IMR-90 (cell line): Measurements from ENCODE around the gene INPP5B. TPM values are rescaled to one million over a fixed set of nuclear protein-coding genes. Genes with fewer than 3 reads are reported as not detected.

Experiments
- ATAC-seq: fragments of 200-7000 bp; cut with Tn5 transposase; 2 replicates; pipeline ENCODE4 v1.9.1; 2020; ENCODE audit warnings: low read depth, mild to moderate bottlenecking, moderate library complexity
- BruUV-seq: library from RNA; stranded (reverse); fragments of 400-500 nt; replicated peaks from 2 replicates; lab custom pipeline; 2021; lab: Mats Ljungman, UMichigan
- CTCF ChIA-PET: fragments of 300-600 bp; formaldehyde crosslinking; extraction: SDS; loops from one replicate; lab custom pipeline; 2021; ENCODE audit warnings: antibody characterized with exemption; lab: Yijun Ruan, JAX
- POLR2A ChIA-PET: fragments of 300-600 bp; sonication (Branson Sonifier 250); formaldehyde crosslinking; loops from one replicate; lab custom pipeline; 2022; ENCODE audit warnings: antibody characterized with exemption; ENCODE audit not compliant: unreplicated experiment; lab: Charles Lee
- DNase-seq: peaks from one replicate; pipeline ENCODE4 v3.0.0; 2013
- H2AFZ ChIP-seq: replicated peaks from 2 replicates; pipeline ENCODE3; 2013; ENCODE audit warnings: low read length, mild to moderate bottlenecking; ENCODE audit not compliant: poor library complexity
- H2AK5ac ChIP-seq: 2 replicates; pipeline ENCODE4 v1.6.1; 2013; ENCODE audit warnings: low read depth, low read length, inconsistent platforms
- H2AK9ac ChIP-seq: replicated peaks from 2 replicates; pipeline ENCODE3; 2013; ENCODE audit warnings: mild to moderate bottlenecking, low read depth, low read length, moderate library complexity; ENCODE audit not compliant: poor library complexity
- H2BK120ac ChIP-seq: 2 replicates; pipeline ENCODE4 v1.6.1; 2013; ENCODE audit warnings: low read depth, low read length, inconsistent platforms
- H2BK15ac ChIP-seq: 3 replicates; pipeline ENCODE4 v1.6.1; 2013; ENCODE audit warnings: low read depth, low read length, inconsistent platforms
- H2BK20ac ChIP-seq: 2 replicates; pipeline ENCODE4 v1.6.1; 2013; ENCODE audit warnings: low read depth, mild to moderate bottlenecking, inconsistent platforms, low read length, moderate library complexity
- H2BK5ac ChIP-seq: 2 replicates; pipeline ENCODE4 v1.6.1; 2013; ENCODE audit warnings: mild to moderate bottlenecking, low read depth, low read length, inconsistent platforms; ENCODE audit not compliant: poor library complexity, severe bottlenecking
- H3K14ac ChIP-seq: replicated peaks from 2 replicates; pipeline ENCODE4 v1.6.1; 2013; ENCODE audit warnings: low read depth, low read length, inconsistent platforms
- H3K18ac ChIP-seq: 2 replicates; pipeline ENCODE4 v1.6.1; 2013; ENCODE audit warnings: low read depth, low read length, control low read depth
- H3K23ac ChIP-seq: 2 replicates; pipeline ENCODE4 v1.6.1; 2013; ENCODE audit warnings: low read depth, low read length, inconsistent platforms
- H3K27ac ChIP-seq: 2 replicates; pipeline ENCODE4 v1.5.1; 2013; ENCODE audit warnings: mild to moderate bottlenecking, control low read depth, low read length; ENCODE audit not compliant: insufficient read depth
- H3K27me3 ChIP-seq: 2 replicates; pipeline ENCODE4 v1.6.1; 2013; ENCODE audit warnings: low read length; ENCODE audit not compliant: control insufficient read depth, insufficient read depth
- H3K36me3 ChIP-seq: 2 replicates; pipeline ENCODE4 v1.6.1; 2013; ENCODE audit warnings: low read length, mixed read lengths; ENCODE audit not compliant: control insufficient read depth, insufficient read depth
- H3K4ac ChIP-seq: 2 replicates; pipeline ENCODE4 v1.6.1; 2013; ENCODE audit warnings: low read depth, low read length, inconsistent platforms
- H3K4me1 ChIP-seq: 2 replicates; pipeline ENCODE4 v1.6.1; 2013; ENCODE audit warnings: low read length, mixed read lengths; ENCODE audit not compliant: control insufficient read depth, insufficient read depth
- H3K4me2 ChIP-seq: 2 replicates; pipeline ENCODE4 v1.6.1; 2013; ENCODE audit warnings: low read depth, mild to moderate bottlenecking, control low read depth, low read length, moderate library complexity
- H3K4me3 ChIP-seq: 2 replicates; pipeline ENCODE4 v1.5.1; 2013; ENCODE audit warnings: low read depth, mild to moderate bottlenecking, control low read depth, low read length, moderate library complexity; ENCODE audit not compliant: insufficient read depth
- H3K56ac ChIP-seq: 2 replicates; pipeline ENCODE4 v1.6.1; 2013; ENCODE audit warnings: low read length, inconsistent platforms; ENCODE audit not compliant: insufficient read depth; ENCODE audit errors: extremely low read depth
- H3K79me1 ChIP-seq, 2 experiments: 2 replicates each; pipeline ENCODE4 v1.6.1; 2013; ENCODE audit warnings: low read length in 2 of 2, inconsistent platforms in 1 of 2, low read depth in 1 of 2
- H3K9ac ChIP-seq: 2 replicates; pipeline ENCODE4 v1.6.1; 2013; ENCODE audit warnings: low read depth, low read length, control low read depth
- H3K9me1 ChIP-seq: 2 replicates; pipeline ENCODE4 v1.6.1; 2013; ENCODE audit warnings: low read length, inconsistent platforms; ENCODE audit not compliant: insufficient read depth
- H3K9me3 ChIP-seq: 2 replicates; pipeline ENCODE4 v1.6.1; 2013; ENCODE audit warnings: low read length; ENCODE audit not compliant: control insufficient read depth, insufficient read depth
- H4K20me1 ChIP-seq: 2 replicates; pipeline ENCODE4 v1.6.1; 2013; ENCODE audit warnings: low read length, inconsistent platforms; ENCODE audit not compliant: insufficient read depth
- H4K5ac ChIP-seq: 2 replicates; pipeline ENCODE4 v1.6.1; 2013; ENCODE audit warnings: mild to moderate bottlenecking, low read depth, low read length, control low read depth
- H4K8ac ChIP-seq, 2 experiments: 2 replicates each; pipeline ENCODE4 v1.6.1; 2013; ENCODE audit warnings: low read depth in 2 of 2, low read length in 2 of 2, control low read depth in 1 of 2, inconsistent platforms in 1 of 2
- H4K91ac ChIP-seq: 2 replicates; pipeline ENCODE4 v1.6.1; 2013; ENCODE audit warnings: low read depth, low read length, inconsistent platforms; ENCODE audit not compliant: insufficient read depth
- CEBPB ChIP-seq: IDR thresholded peaks from 2 replicates; pipeline ENCODE4 v1.6.1; 2012; ENCODE audit warnings: low read depth, low read length, improper control_type of control experiment
- CHD1 ChIP-seq: IDR thresholded peaks from 2 replicates; pipeline ENCODE4 v1.6.1; 2012; ENCODE audit warnings: low read depth, low read length, improper control_type of control experiment
- FOS ChIP-seq: fragments of 150-350 bp; IDR thresholded peaks from 2 replicates; pipeline ENCODE4 v1.6.1; 2016; ENCODE audit warnings: low read depth, low read length
- MAFK ChIP-seq: IDR thresholded peaks from 2 replicates; pipeline ENCODE4 v1.6.1; 2012; ENCODE audit warnings: low read depth, low read length, improper control_type of control experiment
- MAZ ChIP-seq: IDR thresholded peaks from 2 replicates; pipeline ENCODE4 v1.6.1; 2012; ENCODE audit warnings: low read depth, mild to moderate bottlenecking, low read length, improper control_type of control experiment, moderate library complexity, borderline replicate concordance
- RAD21 ChIP-seq: IDR thresholded peaks from 2 replicates; pipeline ENCODE4 v1.6.1; 2012; ENCODE audit warnings: low read length, improper control_type of control experiment
- RCOR1 ChIP-seq: IDR thresholded peaks from 2 replicates; pipeline ENCODE4 v1.6.1; 2012; ENCODE audit warnings: mild to moderate bottlenecking, low read length, improper control_type of control experiment; ENCODE audit not compliant: insufficient replicate concordance
- SMC3 ChIP-seq: fragments of 150-350 bp; IDR thresholded peaks from 2 replicates; pipeline ENCODE4 v1.6.1; 2016; ENCODE audit warnings: low read depth, mild to moderate bottlenecking, antibody characterized with exemption, low read length, moderate library complexity
- USF2 ChIP-seq: fragments of 150-350 bp; IDR thresholded peaks from 2 replicates; pipeline ENCODE4 v1.6.1; 2017; ENCODE audit warnings: mild to moderate bottlenecking, antibody characterized with exemption, low read length, low read depth
- WGBS, 2 experiments: methylation state at CpG; one replicate each; pipeline versions ENCODE4 v1.1.5 to v1.1.7; 2013; ENCODE audit warnings: missing lambda C conversion rate in 2 of 2; ENCODE audit not compliant: insufficient read length in 1 of 2; ENCODE audit errors: extremely low coverage in 2 of 2; 5-methylcytosine and 5-hydroxymethylcytosine counted together
- dilution Hi-C: fragments of 300-500 bp; cut with HindIII; formaldehyde crosslinking; loops from one replicate; pipeline ENCODE4 v1.14.3; 2018; ENCODE audit warnings: low sequenced_read_pairs; ENCODE audit not compliant: unreplicated experiment
- in situ Hi-C: fragments of 300-500 bp; cut with MboI; formaldehyde crosslinking; loops from 3 replicates; pipeline ENCODE4 v1.14.3; 2019; ENCODE audit warnings: low sequenced_read_pairs, inconsistent platforms, mixed read lengths
- intact Hi-C: fragments of 100-400 bp; cut with micrococcal nuclease; formaldehyde crosslinking; loops from 2 replicates; pipeline ENCODE4 v1.10.0; 2022
- polyA plus RNA-seq, 3 experiments: library from polyadenylated mRNA; depleted of rRNA; stranded (reverse); fragments of >200 nt; gene quantifications; 2 replicates each; pipeline ENCODE4 v1.2.3, GENCODE V29; 2012; ENCODE audit warnings: low replicate concordance in 1 of 3
- total RNA-seq: library from RNA; depleted of rRNA; stranded (reverse); fragments of >200 nt; gene quantifications from 2 replicates; pipeline ENCODE4 v1.2.3, GENCODE V29; 2012
- TF ChIP-seq, protein P1 (sequence below): conservative IDR thresholded peaks from 2 replicates; pipeline ENCODE4 v1.5.1; 2012; ENCODE audit warnings: mild to moderate bottlenecking, low read depth, low read length, improper control_type of control experiment

Gene INPP5B
- total and polyA plus RNA-seq, 2 of the 4 experiments (the other 2 are of a cell fraction), result 9.4 to 20.4 TPM

DNA sequence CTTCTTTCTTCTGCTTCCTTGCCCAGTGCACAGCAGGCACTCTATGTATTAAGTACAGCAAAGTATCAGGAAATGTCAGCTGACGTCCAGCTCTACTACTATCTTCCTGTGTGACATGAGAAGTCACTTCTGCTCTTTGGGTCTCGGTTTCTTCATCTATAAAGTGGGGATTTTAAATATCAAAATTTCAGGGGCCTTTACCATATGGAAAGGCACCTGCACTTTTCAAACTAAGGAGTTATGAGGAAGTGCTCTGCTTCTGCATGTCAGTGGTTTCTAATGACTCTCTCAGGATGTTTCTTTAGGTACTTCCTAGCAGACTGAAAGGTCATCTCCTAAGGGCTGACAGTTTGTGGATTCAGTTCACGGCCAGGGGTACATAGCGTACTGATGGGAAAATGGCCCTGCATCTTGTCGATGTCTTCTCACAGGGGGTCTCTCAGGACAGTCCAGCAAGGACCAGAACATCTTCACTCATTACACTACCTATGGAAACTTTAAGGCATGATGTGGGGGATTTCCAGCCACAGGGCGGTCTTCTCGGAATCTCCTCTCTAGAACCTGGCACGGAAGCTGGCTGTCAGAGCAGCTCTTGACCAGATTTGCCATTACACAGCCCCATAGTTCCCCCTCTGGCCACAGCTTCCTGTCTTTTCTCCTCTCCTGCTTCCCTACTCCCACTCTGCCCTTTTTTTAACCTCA is 45.5 kb downstream of the INPP5B start:
- Histone ChIP-seq H4K20me1 (no peaks in the 10 kb centered on the region; the same call in 1 of the 2 replicates), H3K27ac (no peak overlapping the region), H2BK120ac (no peak overlapping the region), H3K9me3 (no peaks in the 10 kb centered on the region), H3K56ac (no peak overlapping the region), H3K4ac (no peak overlapping the region), H3K9ac (no peak overlapping the region), H2AK9ac (no peak overlapping the region), H3K18ac (no peak overlapping the region), H2AFZ (no peak overlapping the region), H4K91ac (no peak overlapping the region), H3K79me1 (peaks cover 0 to 4% of the 10 kb centered on the region in 2 experiments; a peak in 3 of 4 replicates), H2AK5ac (no peak overlapping the region), H3K27me3 (no peaks in the 10 kb centered on the region), H3K36me3 (peaks cover 6% of the 10 kb centered on the region; the same call in 1 of the 2 replicates), H3K9me1 (no peaks in the 10 kb centered on the region), H2BK15ac (no peak overlapping the region), H3K14ac (no peak overlapping the region), H2BK20ac (no peak overlapping the region), H3K4me1 (no peaks in the 10 kb centered on the region), H4K5ac (no peak overlapping the region), H3K23ac (no peak overlapping the region), H3K4me2 (no peak overlapping the region), H3K4me3 (no peak overlapping the region), H2BK5ac (no peak overlapping the region), H4K8ac (no peak overlapping the region)
- no peak for DNase-seq
- POLR2A ChIA-PET, result no interaction called here
- TF ChIP-seq MAZ, result no peak
- no peak for TF ChIP-seq MAFK
- TF ChIP-seq SMC3, result no peak
- TF ChIP-seq RCOR1, result no peak
- TF ChIP-seq RAD21, result no peak
- TF ChIP-seq, protein P1, sequence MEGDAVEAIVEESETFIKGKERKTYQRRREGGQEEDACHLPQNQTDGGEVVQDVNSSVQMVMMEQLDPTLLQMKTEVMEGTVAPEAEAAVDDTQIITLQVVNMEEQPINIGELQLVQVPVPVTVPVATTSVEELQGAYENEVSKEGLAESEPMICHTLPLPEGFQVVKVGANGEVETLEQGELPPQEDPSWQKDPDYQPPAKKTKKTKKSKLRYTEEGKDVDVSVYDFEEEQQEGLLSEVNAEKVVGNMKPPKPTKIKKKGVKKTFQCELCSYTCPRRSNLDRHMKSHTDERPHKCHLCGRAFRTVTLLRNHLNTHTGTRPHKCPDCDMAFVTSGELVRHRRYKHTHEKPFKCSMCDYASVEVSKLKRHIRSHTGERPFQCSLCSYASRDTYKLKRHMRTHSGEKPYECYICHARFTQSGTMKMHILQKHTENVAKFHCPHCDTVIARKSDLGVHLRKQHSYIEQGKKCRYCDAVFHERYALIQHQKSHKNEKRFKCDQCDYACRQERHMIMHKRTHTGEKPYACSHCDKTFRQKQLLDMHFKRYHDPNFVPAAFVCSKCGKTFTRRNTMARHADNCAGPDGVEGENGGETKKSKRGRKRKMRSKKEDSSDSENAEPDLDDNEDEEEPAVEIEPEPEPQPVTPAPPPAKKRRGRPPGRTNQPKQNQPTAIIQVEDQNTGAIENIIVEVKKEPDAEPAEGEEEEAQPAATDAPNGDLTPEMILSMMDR, result no peak
- TF ChIP-seq FOS, result no peak
- TF ChIP-seq CHD1, result no peak
- no peak for TF ChIP-seq USF2
- no peak for TF ChIP-seq CEBPB
- no peak for ATAC-seq
- intact Hi-C loops, result no loop called here
- dilution Hi-C loops, result no loop called here
- no CpG with 5 or more reads among the region's 8 CpGs for WGBS, 2 experiments
- no TSS peak for BruUV-seq
- CTCF ChIA-PET, result no interaction called here
- in situ Hi-C loops, result no loop called here
